Measurements from ENCODE around the gene BCAM.

GRCh38 chr19:44803442-44804428 is 5.2 kb upstream of the BCAM start:
- TF ChIP-seq CTCF (IDR thresholded peaks at IDR 0.05), result no peak
- TF ChIP-seq POLR2A (IDR thresholded peaks at IDR 0.05), result no peak
